ENCODE measurements around the gene STXBP5. TPM values are rescaled to one million over a fixed set of nuclear protein-coding genes. Genes with fewer than 3 reads are reported as not detected.
"Not testable (repeated sequence)": the region's sequence is repeated elsewhere in the genome, so short reads cannot be mapped to it uniquely, and the experiment has no call there.

The STXBP5 gene
- total RNA-seq, 4 donors from 2014 or later = 23.7 to 39.1 (median 25.8) TPM

- Histone ChIP-seq H3K36me3 (peaks cover 0 to 24% (median 0%) of the 10 kb centered on the region in 3 donors), H3K9me3 (no peaks in the 10 kb centered on the region), H3K27me3 (no peaks in the 10 kb centered on the region), H3K4me3 (no peak overlapping the region), H3K27ac (no peak overlapping the region), H3K4me1 (no peaks in the 10 kb centered on the region)
- no peak for DNase-seq (ENCODE audit: low spot score in 2 of 2)
- WGBS, 2 donors = 89 to 92% methylated on average over 1 of the region's 1 CpG
- no peak for TF ChIP-seq EP300 (IDR thresholded peaks at IDR 0.05)
- no peak for TF ChIP-seq CTCF (IDR thresholded peaks at IDR 0.05)
- TF ChIP-seq POLR2A (IDR thresholded peaks at IDR 0.05) = no peak
Observed at GRCh38 chr6:147372806-147373205, 168.6 kb downstream of the STXBP5 start.

GRCh38 chr6:147378819-147379218, 174.6 kb downstream of the STXBP5 start:
- H3K36me3 ChIP-seq = peaks cover 0 to 59% (median 6%) of the 10 kb centered on the region in 3 donors
- DNase-seq (ENCODE audit: low spot score in 2 of 2) = no peak
- WGBS, 2 donors = 96 to 100% methylated on average over 1 of the region's 1 CpG
- no peaks in the 10 kb centered on the region for H3K27me3 ChIP-seq
- TF ChIP-seq EP300 (IDR thresholded peaks at IDR 0.05) (no peak), POLR2A (IDR thresholded peaks at IDR 0.05) (no peak), CTCF (IDR thresholded peaks at IDR 0.05) (no peak)
- no peaks in the 10 kb centered on the region for H3K4me1 ChIP-seq
- peaks cover 0 to 8% (median 0%) of the 10 kb centered on the region in 4 donors for H3K9me3 ChIP-seq
- H3K27ac ChIP-seq = no peak overlapping the region
- H3K4me3 ChIP-seq = no peak overlapping the region

- not testable (repeated sequence) for H3K27ac ChIP-seq; H3K4me3 ChIP-seq; H3K27me3 ChIP-seq; DNase-seq (ENCODE audit: low spot score in 2 of 2); H3K9me3 ChIP-seq; H3K4me1 ChIP-seq
- H3K36me3 ChIP-seq = peaks cover 0 to 57% (median 6%) of the 10 kb centered on the region in 3 donors
- WGBS, 2 donors = 96 to 98% methylated on average over 3 of the region's 3 CpGs
Observed at GRCh38 chr6:147380841-147381240, 176.6 kb downstream of the STXBP5 start.

- Histone ChIP-seq H3K4me1 (no peaks in the 10 kb centered on the region), H3K9me3 (peaks cover 0 to 8% (median 0%) of the 10 kb centered on the region in 4 donors), H3K27me3 (no peaks in the 10 kb centered on the region), H3K4me3 (no peak overlapping the region), H3K27ac (no peak overlapping the region), H3K36me3 (peaks cover 0 to 51% (median 6%) of the 10 kb centered on the region in 3 donors)
- WGBS, 2 donors = 82 to 85% methylated on average over 3 of the region's 3 CpGs
- no peak for DNase-seq (ENCODE audit: low spot score in 2 of 2)
- no peak for TF ChIP-seq EP300 (IDR thresholded peaks at IDR 0.05)
- TF ChIP-seq CTCF (IDR thresholded peaks at IDR 0.05) = no peak
- TF ChIP-seq POLR2A (IDR thresholded peaks at IDR 0.05) = no peak
Observed at GRCh38 chr6:147381712-147382111, 177.5 kb downstream of the STXBP5 start.

GRCh38 chr6:147382945-147383554, 178.8 kb downstream of the STXBP5 start:
- no peak overlapping the region for H3K4me3 ChIP-seq
- peak in 3 of 5 experiments; percentile 25 to 35 (median 35) for TF ChIP-seq CTCF (IDR thresholded peaks at IDR 0.05)
- TF ChIP-seq EP300 (IDR thresholded peaks at IDR 0.05) = no peak
- no peaks in the 10 kb centered on the region for H3K27me3 ChIP-seq
- WGBS, 2 donors = 89 to 96% methylated on average over 6 of the region's 6 CpGs
- H3K4me1 ChIP-seq = no peaks in the 10 kb centered on the region
- no peak overlapping the region for H3K27ac ChIP-seq
- DNase-seq (ENCODE audit: low spot score in 2 of 2) = no peak
- H3K9me3 ChIP-seq = peaks cover 0 to 8% (median 0%) of the 10 kb centered on the region in 4 donors
- H3K36me3 ChIP-seq = peaks cover 0 to 43% (median 6%) of the 10 kb centered on the region in 3 donors
